ENCODE data around the gene TDRD12. TPM values are rescaled to one million over a fixed set of nuclear protein-coding genes. Genes with fewer than 3 reads are reported as not detected.
A peak's percentile ranks its signal among the peaks of the same experiment; 100 is the strongest.

The TDRD12 gene
- total and polyA plus RNA-seq, 2 of the 13 experiments (the other 11 are each of a cell fraction or from before 2014, with no cell fraction given) = 0.03 to 0.40 TPM

DNA sequence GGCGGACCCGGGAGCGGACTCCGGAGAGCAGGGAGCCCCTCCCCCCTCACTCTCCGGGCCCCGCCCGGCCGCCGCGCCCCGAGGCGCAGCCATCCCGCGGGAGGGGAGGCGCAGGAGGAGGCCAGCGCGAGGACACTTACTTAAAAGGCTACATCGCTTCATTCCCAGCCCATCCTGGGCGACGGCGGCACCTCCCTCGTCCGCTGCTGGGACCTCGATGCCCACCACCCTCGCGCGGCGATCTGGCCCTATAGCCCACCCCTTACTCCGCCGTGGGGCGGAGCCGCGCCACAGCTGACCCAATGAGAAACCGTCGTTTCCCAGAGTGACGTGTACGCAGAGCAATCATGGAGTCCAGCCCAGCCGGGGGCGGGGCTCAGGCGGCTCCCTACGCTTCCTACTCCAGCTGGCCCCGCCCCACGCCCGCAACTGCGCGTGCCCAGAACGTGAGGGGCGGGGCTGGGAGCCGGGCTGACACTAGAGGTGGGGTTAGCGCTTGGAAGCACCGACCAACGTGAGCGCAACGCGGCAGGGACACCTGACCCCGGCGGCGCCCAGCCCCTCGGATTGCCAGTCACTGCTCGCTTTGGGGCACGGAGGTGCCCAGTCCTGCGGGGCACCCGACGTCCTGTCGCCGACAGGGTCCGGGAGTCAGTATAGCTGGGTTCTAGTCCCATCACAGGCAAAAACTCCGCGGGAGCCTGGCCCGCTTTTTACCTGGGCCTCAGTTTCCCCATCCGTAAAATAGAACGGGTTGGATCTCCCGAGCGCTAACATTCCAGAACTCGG is 44.4 kb upstream of the TDRD12 start, which contains the start of gene ANKRD27 (continued):
- TF ChIP-seq NONO (IDR thresholded peaks at IDR 0.05) (no peak), NONO (CRISPR knock-in tag; conservative IDR thresholded peaks at IDR 0.05) (0 out of 2 replicates have a peak, but pooled peaks have one; percentile 17), KLF12 (CRISPR knock-in tag; IDR thresholded peaks at IDR 0.05; ENCODE audit: borderline replicate concordance) (peak; percentile 37; the same call in 1 of the 2 replicates), CREM (IDR thresholded peaks at IDR 0.05) (0 out of 2 replicates have a peak, but pooled peaks have one; percentile 21), CREM (CRISPR knock-in tag; IDR thresholded peaks at IDR 0.05) (no peak), ZNF724P (CRISPR knock-in tag; IDR thresholded peaks at IDR 0.05; ENCODE audit: borderline replicate concordance) (peak; percentile 21; the same call in 1 of the 2 replicates), ARNT2 (CRISPR knock-in tag; IDR thresholded peaks at IDR 0.05; ENCODE audit: low read depth) (0 out of 2 replicates have a peak, but pooled peaks have one; percentile 39), ZNF788 (CRISPR knock-in tag; IDR thresholded peaks at IDR 0.05; ENCODE audit: borderline replicate concordance) (no peak; the same call in 1 of the 2 replicates), FOXA1 (IDR thresholded peaks at IDR 0.05) (no peak), FOXA1 (CRISPR knock-in tag; IDR thresholded peaks at IDR 0.05) (no peak; the same call in 1 of the 2 replicates), ZNF563 (CRISPR knock-in tag; IDR thresholded peaks at IDR 0.05) (peak; percentile 33; the same call in 1 of the 2 replicates), ZNF766 (CRISPR knock-in tag; IDR thresholded peaks at IDR 0.05; ENCODE audit: borderline replicate concordance) (no peak), THAP11 (CRISPR knock-in tag; IDR thresholded peaks at IDR 0.05) (0 out of 2 replicates have a peak, but pooled peaks have one; percentile 15), RBFOX2 (IDR thresholded peaks at IDR 0.05; ENCODE audit: low read depth, low read length) (peak; percentile 83), ZNF556 (CRISPR knock-in tag; IDR thresholded peaks at IDR 0.05; ENCODE audit: borderline replicate concordance) (no peak), TEAD2 (CRISPR knock-in tag; IDR thresholded peaks at IDR 0.05) (peak; percentile 32; the same call in 1 of the 2 replicates), ZC3H13 (CRISPR knock-in tag; IDR thresholded peaks at IDR 0.05) (no peak), GABPB1 (CRISPR knock-in tag; IDR thresholded peaks at IDR 0.05) (peak; percentile 75), HNRNPK (IDR thresholded peaks at IDR 0.05; ENCODE audit: low read depth, low read length, poor library complexity, severe bottlenecking) (no peak)
- TF ChIP-seq, protein P1, sequence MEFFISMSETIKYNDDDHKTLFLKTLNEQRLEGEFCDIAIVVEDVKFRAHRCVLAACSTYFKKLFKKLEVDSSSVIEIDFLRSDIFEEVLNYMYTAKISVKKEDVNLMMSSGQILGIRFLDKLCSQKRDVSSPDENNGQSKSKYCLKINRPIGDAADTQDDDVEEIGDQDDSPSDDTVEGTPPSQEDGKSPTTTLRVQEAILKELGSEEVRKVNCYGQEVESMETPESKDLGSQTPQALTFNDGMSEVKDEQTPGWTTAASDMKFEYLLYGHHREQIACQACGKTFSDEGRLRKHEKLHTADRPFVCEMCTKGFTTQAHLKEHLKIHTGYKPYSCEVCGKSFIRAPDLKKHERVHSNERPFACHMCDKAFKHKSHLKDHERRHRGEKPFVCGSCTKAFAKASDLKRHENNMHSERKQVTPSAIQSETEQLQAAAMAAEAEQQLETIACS (CRISPR knock-in tag; IDR thresholded peaks at IDR 0.05) = no peak
- TF ChIP-seq, protein P2, sequence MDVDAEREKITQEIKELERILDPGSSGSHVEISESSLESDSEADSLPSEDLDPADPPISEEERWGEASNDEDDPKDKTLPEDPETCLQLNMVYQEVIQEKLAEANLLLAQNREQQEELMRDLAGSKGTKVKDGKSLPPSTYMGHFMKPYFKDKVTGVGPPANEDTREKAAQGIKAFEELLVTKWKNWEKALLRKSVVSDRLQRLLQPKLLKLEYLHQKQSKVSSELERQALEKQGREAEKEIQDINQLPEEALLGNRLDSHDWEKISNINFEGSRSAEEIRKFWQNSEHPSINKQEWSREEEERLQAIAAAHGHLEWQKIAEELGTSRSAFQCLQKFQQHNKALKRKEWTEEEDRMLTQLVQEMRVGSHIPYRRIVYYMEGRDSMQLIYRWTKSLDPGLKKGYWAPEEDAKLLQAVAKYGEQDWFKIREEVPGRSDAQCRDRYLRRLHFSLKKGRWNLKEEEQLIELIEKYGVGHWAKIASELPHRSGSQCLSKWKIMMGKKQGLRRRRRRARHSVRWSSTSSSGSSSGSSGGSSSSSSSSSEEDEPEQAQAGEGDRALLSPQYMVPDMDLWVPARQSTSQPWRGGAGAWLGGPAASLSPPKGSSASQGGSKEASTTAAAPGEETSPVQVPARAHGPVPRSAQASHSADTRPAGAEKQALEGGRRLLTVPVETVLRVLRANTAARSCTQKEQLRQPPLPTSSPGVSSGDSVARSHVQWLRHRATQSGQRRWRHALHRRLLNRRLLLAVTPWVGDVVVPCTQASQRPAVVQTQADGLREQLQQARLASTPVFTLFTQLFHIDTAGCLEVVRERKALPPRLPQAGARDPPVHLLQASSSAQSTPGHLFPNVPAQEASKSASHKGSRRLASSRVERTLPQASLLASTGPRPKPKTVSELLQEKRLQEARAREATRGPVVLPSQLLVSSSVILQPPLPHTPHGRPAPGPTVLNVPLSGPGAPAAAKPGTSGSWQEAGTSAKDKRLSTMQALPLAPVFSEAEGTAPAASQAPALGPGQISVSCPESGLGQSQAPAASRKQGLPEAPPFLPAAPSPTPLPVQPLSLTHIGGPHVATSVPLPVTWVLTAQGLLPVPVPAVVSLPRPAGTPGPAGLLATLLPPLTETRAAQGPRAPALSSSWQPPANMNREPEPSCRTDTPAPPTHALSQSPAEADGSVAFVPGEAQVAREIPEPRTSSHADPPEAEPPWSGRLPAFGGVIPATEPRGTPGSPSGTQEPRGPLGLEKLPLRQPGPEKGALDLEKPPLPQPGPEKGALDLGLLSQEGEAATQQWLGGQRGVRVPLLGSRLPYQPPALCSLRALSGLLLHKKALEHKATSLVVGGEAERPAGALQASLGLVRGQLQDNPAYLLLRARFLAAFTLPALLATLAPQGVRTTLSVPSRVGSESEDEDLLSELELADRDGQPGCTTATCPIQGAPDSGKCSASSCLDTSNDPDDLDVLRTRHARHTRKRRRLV (CRISPR knock-in tag; IDR thresholded peaks at IDR 0.05) = 0 out of 2 replicates have a peak, but pooled peaks have one; percentile 3
- TF ChIP-seq, protein P3, sequence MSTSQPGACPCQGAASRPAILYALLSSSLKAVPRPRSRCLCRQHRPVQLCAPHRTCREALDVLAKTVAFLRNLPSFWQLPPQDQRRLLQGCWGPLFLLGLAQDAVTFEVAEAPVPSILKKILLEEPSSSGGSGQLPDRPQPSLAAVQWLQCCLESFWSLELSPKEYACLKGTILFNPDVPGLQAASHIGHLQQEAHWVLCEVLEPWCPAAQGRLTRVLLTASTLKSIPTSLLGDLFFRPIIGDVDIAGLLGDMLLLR (CRISPR knock-in tag; IDR thresholded peaks at IDR 0.05) = 0 out of 2 replicates have a peak, but pooled peaks have one; percentile 4
- TF ChIP-seq, protein P4, sequence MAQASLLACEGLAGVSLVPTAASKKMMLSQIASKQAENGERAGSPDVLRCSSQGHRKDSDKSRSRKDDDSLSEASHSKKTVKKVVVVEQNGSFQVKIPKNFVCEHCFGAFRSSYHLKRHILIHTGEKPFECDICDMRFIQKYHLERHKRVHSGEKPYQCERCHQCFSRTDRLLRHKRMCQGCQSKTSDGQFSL (CRISPR knock-in tag; IDR thresholded peaks at IDR 0.05) = peak; percentile 24; the same call in 1 of the 2 replicates

Data from HepG2 (cell line).